HG03558 (cell line): Measurements from ENCODE around the gene GALNT1.

ENCODE experiments used
- ATAC-seq: cut with Tn5 transposase; IDR thresholded peaks from one replicate; pipeline ENCODE4 v1.9.1; 2021; ENCODE audit warnings: moderate number of reproducible peaks; ENCODE audit not compliant: unreplicated experiment; ENCODE audit errors: extremely low read depth

The GALNT1 gene

DNA sequence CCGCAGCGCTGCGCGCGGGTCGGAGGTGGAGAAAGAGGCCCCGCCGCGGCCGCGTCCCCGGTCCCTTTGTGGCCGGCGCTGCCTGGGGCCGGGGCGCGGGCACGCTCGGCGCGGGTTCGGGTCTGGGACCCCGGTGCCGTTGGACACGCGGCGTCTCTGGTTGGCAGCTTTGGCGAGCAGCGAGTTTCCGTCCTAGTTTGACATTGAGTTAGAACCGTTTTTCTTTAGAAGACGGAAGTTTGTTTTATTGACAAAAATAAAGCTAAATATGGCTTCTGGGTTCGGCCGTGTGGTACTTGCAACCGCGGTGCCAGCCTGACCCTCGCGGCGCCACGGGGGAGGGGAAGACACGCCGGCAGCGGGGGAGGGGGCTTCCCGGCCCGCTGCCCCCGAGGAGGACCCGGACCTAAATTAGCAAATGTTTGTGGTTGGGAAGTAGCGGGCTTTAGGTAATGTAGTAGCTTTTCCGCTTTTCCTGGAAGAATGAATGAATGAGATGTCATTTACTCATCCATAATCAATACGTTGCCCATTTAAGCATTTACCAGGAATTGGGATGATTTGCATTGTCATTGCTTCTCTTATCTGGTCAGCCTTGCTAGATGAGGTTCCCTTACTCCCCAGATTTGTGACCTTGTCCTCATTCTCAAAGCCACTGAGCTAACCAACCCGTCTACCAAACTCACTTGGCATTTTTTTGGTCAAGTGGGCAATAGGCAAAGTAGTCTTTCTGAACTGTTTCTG, 530 bp downstream of the GALNT1 start:
- ATAC-seq: no peak

- ATAC-seq: no peak
These were observed 1.5 kb downstream of the GALNT1 start for GRCh38 chr18:35582899-35583558.

GRCh38 chr18:35584735-35585134, 3.2 kb downstream of the GALNT1 start:
- no peak for ATAC-seq

- no peak for ATAC-seq
These were observed 4.1 kb downstream of the GALNT1 start for GRCh38 chr18:35585608-35586007.

- no peak for ATAC-seq
These were observed 6.6 kb downstream of the GALNT1 start for GRCh38 chr18:35588122-35588521.

- ATAC-seq: no peak
These were observed 7.5 kb downstream of the GALNT1 start for GRCh38 chr18:35588995-35589394.

GRCh38 chr18:35589546-35589945, 8.0 kb downstream of the GALNT1 start:
- no peak for ATAC-seq

DNA sequence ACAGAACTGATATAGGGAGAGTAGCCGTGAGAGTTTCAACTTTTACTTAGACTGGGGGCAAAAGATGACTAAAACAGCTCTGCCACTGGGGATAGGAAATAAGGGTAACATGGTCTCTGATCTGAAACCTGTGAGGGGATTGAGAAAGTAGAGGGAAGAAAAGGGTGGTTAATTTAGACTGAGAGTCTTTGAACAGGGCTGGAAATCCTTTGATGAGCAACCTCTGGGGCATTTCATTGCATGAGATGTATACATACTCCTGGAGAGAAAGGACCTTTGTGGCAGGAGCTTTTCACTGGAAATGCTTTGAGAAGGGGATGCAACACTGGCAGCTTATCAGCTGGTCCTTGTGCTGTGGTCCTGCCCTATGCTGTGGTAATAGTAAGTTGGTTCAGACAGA, 9.4 kb downstream of the GALNT1 start:
- ATAC-seq: no peak

- ATAC-seq: peak; percentile 96
These were observed 10.8 kb downstream of the GALNT1 start for GRCh38 chr18:35592298-35592697.

GRCh38 chr18:35593859-35594258, 12.3 kb downstream of the GALNT1 start:
- ATAC-seq: no peak

GRCh38 chr18:35597758-35598157, 16.2 kb downstream of the GALNT1 start:
- no peak for ATAC-seq

DNA sequence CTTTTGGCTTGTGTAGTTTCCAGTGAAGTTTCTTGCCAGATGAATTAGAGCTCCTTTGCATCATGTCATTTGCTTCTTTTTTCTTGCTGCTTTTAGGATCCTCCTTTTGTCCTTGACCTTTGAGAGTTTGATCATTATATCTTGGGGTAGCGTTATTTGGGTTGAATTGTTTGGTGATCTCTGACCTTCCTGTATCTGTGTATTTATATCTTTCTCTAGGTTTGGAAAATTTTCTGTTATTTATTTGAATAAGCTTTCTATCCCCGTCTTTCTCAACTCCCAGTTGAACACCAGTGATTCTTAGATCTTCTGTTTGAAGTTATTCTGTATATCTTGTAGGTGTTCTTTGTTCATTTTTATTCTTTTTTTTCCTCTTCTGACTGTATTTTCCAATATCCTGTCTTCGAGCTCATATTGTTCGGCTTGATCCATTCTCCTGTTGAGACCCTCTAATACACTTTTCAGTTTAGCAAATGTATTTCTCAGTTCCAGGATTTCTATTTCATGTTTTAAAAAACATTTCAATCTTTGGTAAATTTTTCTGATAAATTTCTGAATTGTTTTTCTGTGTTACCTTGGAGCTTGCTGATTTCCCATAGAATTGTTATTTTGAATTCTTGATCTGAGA, 20.8 kb downstream of the GALNT1 start:
- ATAC-seq: no peak

GRCh38 chr18:35603008-35603407, 21.5 kb downstream of the GALNT1 start:
- no peak for ATAC-seq

- ATAC-seq: no peak
These were observed 22.0 kb downstream of the GALNT1 start for GRCh38 chr18:35603528-35603927.

- no peak for ATAC-seq
These were observed 22.8 kb downstream of the GALNT1 start for GRCh38 chr18:35604369-35604768.

GRCh38 chr18:35605686-35606417, 24.3 kb downstream of the GALNT1 start:
- no peak for ATAC-seq

GRCh38 chr18:35609236-35609635, 27.7 kb downstream of the GALNT1 start:
- ATAC-seq: no peak

- no peak for ATAC-seq
These were observed 28.5 kb downstream of the GALNT1 start for GRCh38 chr18:35610089-35610488.

- ATAC-seq: no peak
These were observed 29.2 kb downstream of the GALNT1 start for GRCh38 chr18:35610724-35611123.

- no peak for ATAC-seq
These were observed 30.0 kb downstream of the GALNT1 start for GRCh38 chr18:35611518-35611917.

DNA sequence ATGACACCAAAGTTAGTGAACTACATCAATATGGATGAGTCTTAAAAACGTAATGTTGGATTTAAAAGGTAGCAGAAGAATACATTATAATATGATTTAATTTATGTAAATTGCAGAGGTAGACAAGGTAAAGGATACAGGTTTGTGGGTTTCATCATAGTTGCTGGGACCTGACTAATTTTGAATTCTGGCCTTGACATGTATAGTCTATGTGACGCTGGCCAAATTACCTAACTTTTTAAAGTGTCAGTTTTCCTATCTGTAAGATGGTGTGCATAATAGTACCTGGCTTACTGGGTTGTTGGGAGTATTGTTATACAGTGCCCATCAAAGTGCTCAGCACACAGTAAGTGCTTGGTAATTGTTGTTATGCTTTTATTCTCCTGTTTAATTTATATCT, 34.5 kb downstream of the GALNT1 start:
- no peak for ATAC-seq
